K562 (cell line): ENCODE measurements around the gene APPBP2. TPM values are rescaled to one million over a fixed set of nuclear protein-coding genes. Genes with fewer than 3 reads are reported as not detected.
A peak's percentile ranks its signal among the peaks of the same experiment; 100 is the strongest.

ENCODE experiments used
- ATAC-seq: fragments of 200-7000 bp; cut with Tn5 transposase; 3 replicates; pipeline ENCODE4 v1.9.1; 2020; ENCODE audit warnings: moderate library complexity
- BruUV-seq: library from RNA; stranded (reverse); fragments of 400-500 nt; replicated peaks from 2 replicates; lab custom pipeline; 2021; lab: Mats Ljungman, UMichigan
- CTCF ChIA-PET: fragments of 300-600 bp; formaldehyde crosslinking; extraction: SDS; loops from one replicate; lab custom pipeline; 2021; ENCODE audit warnings: low intra/inter-chr PET ratio; lab: Yijun Ruan, JAX
- POLR2A ChIA-PET: fragments of 300-600, 350-650 bp; sonication (Branson Sonifier 250); formaldehyde crosslinking; extraction: SDS; loops from one replicate; lab custom pipeline; 2021; ENCODE audit warnings: antibody characterized with exemption, inconsistent platforms; lab: Yijun Ruan, JAX
- DNase-seq, 4 experiments: peaks; one replicate each; pipeline versions ENCODE4 v3.0.0 to v3.0.0-alpha.2; 2011 to 2018; ENCODE audit warnings: low spot score in 3 of 4, mixed read lengths in 3 of 4; ENCODE audit errors: extremely low read depth in 1 of 4
- FAIRE-seq: peaks from 2 replicates; lab custom pipeline; 2011; peaks lifted over from hg19 to GRCh38; lab: Jason Lieb, UNC
- H2AFZ ChIP-seq: 2 replicates; pipeline ENCODE4 v1.6.0; 2011; ENCODE audit warnings: low read depth, low read length, control low read depth, inconsistent platforms
- H3K27ac ChIP-seq: fragments of 200-600 bp; 3 replicates; pipeline ENCODE4 v1.8.0; 2011; ENCODE audit warnings: low read depth, mild to moderate bottlenecking, control low read depth, inconsistent platforms, low read length, moderate library complexity, mixed read lengths; ENCODE audit errors: extremely low read depth
- H3K27me3 ChIP-seq, 2 experiments: fragments of 300-600 bp in 1 of 2; 2 replicates in 1 of 2; 3 replicates in 1 of 2; pipeline versions ENCODE4 v1.6.0 to v1.8.0; 2011; ENCODE audit warnings: inconsistent platforms in 2 of 2, low read length in 2 of 2, mild to moderate bottlenecking in 1 of 2, mixed read lengths in 1 of 2, moderate library complexity in 1 of 2; ENCODE audit not compliant: control insufficient read depth in 2 of 2, insufficient read depth in 2 of 2
- H3K36me3 ChIP-seq: fragments of 300-600 bp; 3 replicates; pipeline ENCODE4 v1.8.0; 2011; ENCODE audit warnings: mild to moderate bottlenecking, low read length, inconsistent platforms; ENCODE audit not compliant: control insufficient read depth, insufficient read depth
- H3K4me1 ChIP-seq, 2 experiments: fragments of 200-600 bp in 1 of 2; replicated peaks in 1 of 2; 2 replicates in 1 of 2; 3 replicates in 1 of 2; pipeline versions ENCODE4 v1.5.1 to v1.8.0; 2011; ENCODE audit warnings: inconsistent platforms in 2 of 2, low read length in 2 of 2, mild to moderate bottlenecking in 1 of 2, mixed read lengths in 1 of 2, moderate library complexity in 1 of 2; ENCODE audit not compliant: control insufficient read depth in 2 of 2, insufficient read depth in 2 of 2
- H3K4me2 ChIP-seq: 2 replicates; pipeline ENCODE4 v1.6.1; 2011; ENCODE audit warnings: low read length, control low read depth, inconsistent platforms, mixed read lengths; ENCODE audit not compliant: insufficient read depth
- H3K4me3 ChIP-seq: fragments of 200-600 bp; sonication (generic), shearing (Covaris generic); 2 replicates; pipeline ENCODE4 v1.5.1; 2016; ENCODE audit warnings: control low read depth, inconsistent platforms
- H3K79me2 ChIP-seq: fragments of 200-600 bp; 3 replicates; pipeline ENCODE4 v1.8.0; 2011; ENCODE audit warnings: low read length, inconsistent platforms; ENCODE audit not compliant: control insufficient read depth, insufficient read depth
- H3K9ac ChIP-seq, 2 experiments: 2 replicates each; pipeline versions ENCODE4 v1.6.0 to v1.6.1; 2011; ENCODE audit warnings: low read depth in 2 of 2, low read length in 2 of 2, control low read depth in 1 of 2, inconsistent platforms in 1 of 2, mild to moderate bottlenecking in 1 of 2, mixed read lengths in 1 of 2; ENCODE audit not compliant: insufficient read depth in 1 of 2
- H3K9me1 ChIP-seq: one replicate; pipeline ENCODE4 v1.6.0; 2011; ENCODE audit warnings: inconsistent platforms, mild to moderate bottlenecking, low read length, moderate library complexity; ENCODE audit not compliant: control insufficient read depth, insufficient read depth
- H3K9me3 ChIP-seq: replicated peaks from 2 replicates; pipeline ENCODE4 v1.5.1; 2011; ENCODE audit warnings: low read depth, low read length, inconsistent platforms; ENCODE audit not compliant: control insufficient read depth, insufficient read depth
- H4K20me1 ChIP-seq: replicated peaks from 2 replicates; pipeline ENCODE4 v1.6.1; 2011; ENCODE audit warnings: low read length, inconsistent platforms, mixed read lengths; ENCODE audit not compliant: control insufficient read depth, insufficient read depth
- EHMT2 ChIP-seq: fragments of 450-650 bp; IDR thresholded peaks from 2 replicates; pipeline ENCODE4 v1.6.1; 2018; ENCODE audit warnings: antibody characterized with exemption
- REST ChIP-seq, 2 experiments: fragments of 450-650 bp; formaldehyde crosslinking in 1 of 2; IDR thresholded peaks; 2 replicates each; pipeline versions ENCODE4 v1.4.0 to v1.6.1; 2014 to 2020; ENCODE audit warnings: mild to moderate bottlenecking in 2 of 2, borderline replicate concordance in 1 of 2, low read depth in 1 of 2
- ZBTB11 ChIP-seq, 3 experiments: fragments of 200-800 bp in 1 of 3; fragments of 250-450 bp in 1 of 3; fragments of 450-650 bp in 1 of 3; sonication (Bioruptor Pico) in 1 of 3; sonication (Bioruptor generic) in 1 of 3; formaldehyde crosslinking in 1 of 3; IDR thresholded peaks; 2 replicates each; pipeline versions ENCODE4 v1.6.1 to v1.8.0; 2016 to 2022; ENCODE audit warnings: mild to moderate bottlenecking in 2 of 3, missing genetic modification characterization in 2 of 3, missing compliant biosample characterization in 1 of 3, moderate library complexity in 1 of 3
- ZNF121 ChIP-seq: sonication (generic); formaldehyde crosslinking; conservative IDR thresholded peaks from 2 replicates; pipeline ENCODE4 v1.8.0; 2022; ENCODE audit warnings: missing genetic modification reagents
- ZNF140 ChIP-seq: fragments of 250-450 bp; sonication (Bioruptor Pico); IDR thresholded peaks from 2 replicates; pipeline ENCODE4 v1.8.0; 2021; ENCODE audit warnings: moderate library complexity, mild to moderate bottlenecking, inconsistent platforms
- ZNF212 ChIP-seq: fragments of 450-650 bp; formaldehyde crosslinking; IDR thresholded peaks from 2 replicates; pipeline ENCODE4 v1.4.0; 2020; ENCODE audit warnings: mild to moderate bottlenecking
- WGBS: fragments of 100-300 bp; shearing (Covaris generic); methylation state at CpG from one replicate; pipeline ENCODE4 v1.1.6; 2016; ENCODE audit warnings: low coverage, mixed read lengths; ENCODE audit not compliant: insufficient coverage; ENCODE audit errors: missing lambda C conversion rate; 5-methylcytosine and 5-hydroxymethylcytosine counted together
- in situ Hi-C: fragments of 300-500 bp; cut with MboI; formaldehyde crosslinking; loops from 4 replicates; pipeline ENCODE4 v1.15.0; 2018; ENCODE audit warnings: inconsistent platforms, mixed read lengths
- intact Hi-C: fragments of 100-400 bp; cut with micrococcal nuclease; formaldehyde crosslinking; loops from 2 replicates; pipeline ENCODE4 v1.14.2; 2022
- polyA plus RNA-seq, 8 experiments: library from polyadenylated mRNA; depleted of rRNA in 4 of 8; stranded (reverse) in 5 of 8; unstranded in 3 of 8; fragments of >200 nt; fragmentation: Nextera tagmentation in 2 of 8; fragmentation: Illumina TruSeq in 1 of 8; extraction: Ambion mirVana in 2 of 8; extraction: Trizol in 1 of 8; gene quantifications; 2 replicates each; pipeline versions ENCODE4 v1.2.1 to v1.2.3, GENCODE V29; 2011 to 2014; ENCODE audit warnings: inconsistent platforms in 1 of 8, missing spikeins in 1 of 8
- total RNA-seq, 7 experiments: library from RNA; depleted of rRNA in 6 of 7; stranded (reverse); fragments of >200 nt in 6 of 7; fragmentation: Illumina TruSeq in 2 of 7; extraction: Trizol in 2 of 7; gene quantifications; 2 replicates each; pipeline versions ENCODE4 v1.2.1 to v1.2.3, GENCODE V29; 2011 to 2021; ENCODE audit warnings: low replicate concordance in 1 of 7

The APPBP2 gene
- total and polyA plus RNA-seq, 9 of the 15 experiments (the other 6 are each of a cell fraction or from before 2014, with no cell fraction given), result 2.7 to 16.8 (median 6.9) TPM

GRCh38 chr17:60510031-60510430 lies 16.0 kb downstream of the APPBP2 start:
- POLR2A ChIA-PET, result interaction anchor here (1.4 kb wide), 1 partner anchor 12 kb away, joined by 4 read pairs; no protein-coding TSS in a partner anchor
- Histone ChIP-seq H3K4me1 (peaks cover 3 to 6% of the 10 kb centered on the region in 2 experiments; a peak in 3 of 5 replicates), H2AFZ (no peak overlapping the region), H3K36me3 (peaks cover 7% of the 10 kb centered on the region; the same call in 1 of the 3 replicates), H3K9me3 (no peaks in the 10 kb centered on the region), H3K9ac (no peak overlapping the region), H3K9me1 (no peaks in the 10 kb centered on the region), H3K27me3 (no peaks in the 10 kb centered on the region), H3K79me2 (peaks cover 16% of the 10 kb centered on the region), H3K4me3 (no peak overlapping the region), H4K20me1 (no peaks in the 10 kb centered on the region), H3K27ac (no peak overlapping the region), H3K4me2 (no peak overlapping the region)
- TF ChIP-seq ZNF121, result 0 out of 2 replicates have a peak, but pooled peaks have one; percentile 38
- no peak for TF ChIP-seq REST (IDR thresholded peaks at IDR 0.05; ENCODE audit: borderline replicate concordance)
- no peak for TF ChIP-seq REST (CRISPR knock-in tag; IDR thresholded peaks at IDR 0.05; ENCODE audit: low read depth)
- TF ChIP-seq ZBTB11 (CRISPR knock-in tag; IDR thresholded peaks at IDR 0.05), result peak in 1 of 3 experiments; percentile 78; a peak in 1 of 6 replicates
- no peak for TF ChIP-seq EHMT2
- no peak for TF ChIP-seq ZNF212 (CRISPR knock-in tag)
- no peak for TF ChIP-seq ZNF140 (CRISPR knock-in tag)
- CTCF ChIA-PET, result no interaction called here
- BruUV-seq, result no TSS peak
- DNase-seq, result no peak
- intact Hi-C loops, result no loop called here
- no peak for FAIRE-seq
- in situ Hi-C loops, result no loop called here
- 85% methylated on average over 4 of the region's 4 CpGs for WGBS
- ATAC-seq, result no peak
